Ecto neural progenitor cell (in vitro differentiated cells): ENCODE measurements around the gene USP35.

Experiments used
- DNase-seq: peaks from one replicate; pipeline ENCODE4 v3.0.0-alpha.2; 2018; ENCODE audit warnings: low spot score

USP35 gene

GRCh38 chr11:78237293-78238046 is 48.8 kb downstream of the USP35 start:
- DNase-seq = no peak

GRCh38 chr11:78239781-78240180 is 51.1 kb downstream of the USP35 start:
- no peak for DNase-seq

GRCh38 chr11:78241475-78241874 is 52.8 kb downstream of the USP35 start:
- no peak for DNase-seq

- no peak for DNase-seq
Observed at GRCh38 chr11:78244080-78244479, 55.4 kb downstream of the USP35 start.

GRCh38 chr11:78244546-78245255 is 56.0 kb downstream of the USP35 start:
- no peak for DNase-seq

GRCh38 chr11:78248191-78248590 is 59.5 kb downstream of the USP35 start:
- DNase-seq = no peak

- no peak for DNase-seq
Observed at GRCh38 chr11:78248903-78249302, 60.2 kb downstream of the USP35 start.

GRCh38 chr11:78250099-78250498 is 61.4 kb downstream of the USP35 start:
- DNase-seq = no peak

- DNase-seq = no peak
Observed at GRCh38 chr11:78251083-78251775, 62.5 kb downstream of the USP35 start.

- no peak for DNase-seq
Observed at GRCh38 chr11:78253797-78254196, 65.1 kb downstream of the USP35 start.

GRCh38 chr11:78254268-78254667 is 65.5 kb downstream of the USP35 start:
- DNase-seq = no peak

- no peak for DNase-seq
Observed at GRCh38 chr11:78255919-78256318, 67.2 kb downstream of the USP35 start.

- DNase-seq = no peak
Observed at GRCh38 chr11:78256962-78257361, 68.2 kb downstream of the USP35 start.

GRCh38 chr11:78257654-78258053 is 68.9 kb downstream of the USP35 start:
- no peak for DNase-seq

- DNase-seq = no peak
Observed at GRCh38 chr11:78259777-78260487, 71.2 kb downstream of the USP35 start.

- DNase-seq = no peak
Observed at GRCh38 chr11:78261367-78261766, 72.6 kb downstream of the USP35 start.

- DNase-seq = no peak
Observed at GRCh38 chr11:78261828-78262227, 73.1 kb downstream of the USP35 start.

GRCh38 chr11:78262238-78262637 is 73.5 kb downstream of the USP35 start:
- DNase-seq = no peak

- no peak for DNase-seq
Observed at GRCh38 chr11:78262691-78263090, 74.0 kb downstream of the USP35 start.
